Stomach (tissue), 9 donors: ENCODE measurements around the gene ACTBL2. TPM values are rescaled to one million over a fixed set of nuclear protein-coding genes. Genes with fewer than 3 reads are reported as not detected.

ENCODE experiments used
- DNase-seq, 2 donors: peaks; one replicate each; pipeline versions ENCODE4 v3.0.0 to v3.0.0-alpha.2; 2013 to 2019
- H3K27ac ChIP-seq, 5 donors: fragments of 200-600 bp in 4 of 5; sonication (generic) in 4 of 5; one replicate each; pipeline ENCODE4 v1.5.1; 2013 to 2019; ENCODE audit warnings: mild to moderate bottlenecking in 1 of 5, moderate library complexity in 1 of 5
- H3K27me3 ChIP-seq, 3 donors: fragments of 200-600 bp; sonication (generic); one replicate each; pipeline ENCODE4 v1.5.1; 2017 to 2019; ENCODE audit warnings: mixed run types in 1 of 3
- H3K36me3 ChIP-seq, 4 donors: fragments of 200-600 bp; sonication (generic); 1 replicate in 3 of 4; 2 replicates in 1 of 4; pipeline ENCODE4 v1.5.1; 2016 to 2019
- H3K4me1 ChIP-seq, 4 donors: fragments of 200-600 bp; sonication (generic); one replicate each; pipeline ENCODE4 v1.5.1; 2016 to 2019
- H3K4me3 ChIP-seq, 4 donors: fragments of 200-600 bp; sonication (generic) in 3 of 4; one replicate each; pipeline ENCODE4 v1.5.1; 2016 to 2019; ENCODE audit warnings: mild to moderate bottlenecking in 1 of 4
- H3K9me3 ChIP-seq, 4 donors: fragments of 200-600 bp; sonication (generic); one replicate each; pipeline ENCODE4 v1.5.1; 2016 to 2019
- CTCF ChIP-seq, 7 experiments: fragments of 450-650 bp in 4 of 7; fragments of 200-600 bp in 3 of 7; sonication (generic) in 3 of 7; IDR thresholded peaks; one replicate each; pipeline ENCODE4 v1.5.1; 2016 to 2019; ENCODE audit warnings: antibody characterized with exemption in 7 of 7, control low read depth in 2 of 7, mild to moderate bottlenecking in 1 of 7
- EP300 ChIP-seq: sonication (generic); formaldehyde crosslinking; IDR thresholded peaks from one replicate; pipeline ENCODE4 v1.6.1; 2017; ENCODE audit warnings: antibody characterized with exemption
- POLR2A ChIP-seq, 4 donors: fragments of 450-650 bp; IDR thresholded peaks; one replicate each; pipeline ENCODE4 v1.6.1; 2016; ENCODE audit warnings: antibody characterized with exemption in 4 of 4, control low read depth in 2 of 4, mild to moderate bottlenecking in 1 of 4, moderate library complexity in 1 of 4
- POLR2AphosphoS5 ChIP-seq, 3 donors: sonication (generic); formaldehyde crosslinking; IDR thresholded peaks; one replicate each; pipeline ENCODE4 v1.6.1; 2016; ENCODE audit warnings: antibody characterized with exemption in 3 of 3
- WGBS, 5 donors: extraction: QIAGEN DNeasy Blood & Tissue Kit in 3 of 5; methylation state at CpG; one replicate each; pipeline versions ENCODE4 v1.1.5 to v1.1.7; 2013 to 2018; 5-methylcytosine and 5-hydroxymethylcytosine counted together
- intact Hi-C: fragments of 100-400 bp; cut with DNase I; formaldehyde crosslinking; loops from one replicate; pipeline ENCODE4 v1.15.1; 2023; ENCODE audit warnings: low total_unique reads
- polyA plus RNA-seq, 3 donors: library from polyadenylated mRNA; stranded (reverse); fragments of 200-250 nt; gene quantifications; one replicate each; pipeline ENCODE4 v1.2.3, GENCODE V29; 2013
- total RNA-seq, 5 donors: library from RNA; depleted of rRNA; stranded (reverse); fragments of >200 nt; gene quantifications; one replicate each; pipeline versions ENCODE4 v1.1.0 to v1.2.3, GENCODE V29; 2014 to 2016
- donor health status: healthy with polysubstance abuse.
- donor health status: Bipolar disorder and iron deficiency.
- donor health status: healthy.

The ACTBL2 gene
- total and polyA plus RNA-seq, 8 donors = 0.05 to 0.19 TPM; not detected in 6

- intact Hi-C loops = no loop called here
- no peak for DNase-seq
- peaks cover 10 to 56% (median 36%) of the 10 kb centered on the region in 4 donors for H3K4me1 ChIP-seq
- peak overlapping the region; percentile 24 to 78 (median 52) for H3K27ac ChIP-seq
- 92 to 93% (median 93%) methylated on average over 4 of the region's 4 CpGs for WGBS, 5 donors
- no peak for TF ChIP-seq CTCF (IDR thresholded peaks at IDR 0.05)
- TF ChIP-seq POLR2A (IDR thresholded peaks at IDR 0.05) = no peak
- no peak for TF ChIP-seq EP300
- no peak for TF ChIP-seq POLR2AphosphoS5 (IDR thresholded peaks at IDR 0.05)
- no peak overlapping the region for H3K4me3 ChIP-seq
- H3K36me3 ChIP-seq = no peaks in the 10 kb centered on the region
- H3K27me3 ChIP-seq = no peaks in the 10 kb centered on the region
- H3K9me3 ChIP-seq = no peaks in the 10 kb centered on the region
Measured at GRCh38 chr5:57453728-57454127, 28.9 kb downstream of the ACTBL2 start.

GRCh38 chr5:57452885-57453284 is 29.7 kb downstream of the ACTBL2 start:
- H3K27me3 ChIP-seq = no peaks in the 10 kb centered on the region
- TF ChIP-seq POLR2AphosphoS5 (IDR thresholded peaks at IDR 0.05) (peak; percentile 39 to 47 (median 41)), CTCF (IDR thresholded peaks at IDR 0.05) (no peak), POLR2A (IDR thresholded peaks at IDR 0.05) (no peak), EP300 (no peak)
- no peak for DNase-seq
- H3K9me3 ChIP-seq = no peaks in the 10 kb centered on the region
- intact Hi-C loops = no loop called here
- no peaks in the 10 kb centered on the region for H3K36me3 ChIP-seq
- no peak overlapping the region for H3K4me3 ChIP-seq
- peaks cover 10 to 56% (median 36%) of the 10 kb centered on the region in 4 donors for H3K4me1 ChIP-seq
- H3K27ac ChIP-seq = peak overlapping the region in 4 of 5 donors; percentile 16 to 78 (median 52)

GRCh38 chr5:57450991-57451876 is 31.4 kb downstream of the ACTBL2 start:
- no peak for TF ChIP-seq CTCF (IDR thresholded peaks at IDR 0.05)
- TF ChIP-seq POLR2A (IDR thresholded peaks at IDR 0.05) = no peak
- no peak for TF ChIP-seq POLR2AphosphoS5 (IDR thresholded peaks at IDR 0.05)
- TF ChIP-seq EP300 = no peak
- Histone ChIP-seq H3K27ac (peak overlapping the region in 4 of 5 donors; percentile 16 to 78 (median 26)), H3K36me3 (no peaks in the 10 kb centered on the region), H3K4me1 (peaks cover 10 to 44% (median 32%) of the 10 kb centered on the region in 4 donors), H3K9me3 (no peaks in the 10 kb centered on the region), H3K4me3 (no peak overlapping the region), H3K27me3 (no peaks in the 10 kb centered on the region)
- 46 to 60% (median 55%) methylated on average over 4 of the region's 4 CpGs for WGBS, 5 donors
- intact Hi-C loops = no loop called here
- peak in 1 of 2 donors; percentile 39 for DNase-seq

- 75 to 93% (median 90%) methylated on average over 1 of the region's 1 CpG for WGBS, 5 donors
- Histone ChIP-seq H3K27ac (peak overlapping the region in 1 of 5 donors; percentile 9), H3K4me3 (no peak overlapping the region), H3K36me3 (no peaks in the 10 kb centered on the region), H3K27me3 (no peaks in the 10 kb centered on the region), H3K9me3 (no peaks in the 10 kb centered on the region), H3K4me1 (peaks cover 10 to 31% (median 27%) of the 10 kb centered on the region in 4 donors)
- DNase-seq = no peak
- no peak for TF ChIP-seq POLR2A (IDR thresholded peaks at IDR 0.05)
- TF ChIP-seq CTCF (IDR thresholded peaks at IDR 0.05) = no peak
- TF ChIP-seq POLR2AphosphoS5 (IDR thresholded peaks at IDR 0.05) = no peak
- no peak for TF ChIP-seq EP300
- intact Hi-C loops = no loop called here
Measured at GRCh38 chr5:57448751-57449150, 33.9 kb downstream of the ACTBL2 start.
